ENCODE results near the gene BAIAP2.

The BAIAP2 gene

DNA sequence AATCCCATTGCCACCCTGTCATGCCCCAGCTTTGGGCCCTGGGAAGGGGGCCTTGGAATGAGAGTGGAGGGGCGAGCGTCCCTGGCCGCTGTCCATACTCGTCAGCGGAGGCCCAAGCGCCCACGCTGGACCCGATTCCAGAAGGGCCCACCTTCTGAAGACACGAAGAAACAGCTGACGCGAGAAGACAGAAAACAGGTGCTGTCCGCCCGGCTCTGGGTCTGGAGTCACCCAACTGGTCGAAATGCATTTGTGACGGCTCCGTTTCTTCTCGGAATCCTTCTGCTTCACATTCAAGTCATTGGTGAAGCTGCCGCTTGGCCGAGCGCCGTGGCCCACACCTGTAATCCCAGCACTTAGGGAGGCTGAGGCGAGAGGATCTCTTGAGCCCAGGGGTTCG, 77.5 kb downstream of the BAIAP2 start:
- DNase-seq (ENCODE audit: low read depth), result no peak

DNA sequence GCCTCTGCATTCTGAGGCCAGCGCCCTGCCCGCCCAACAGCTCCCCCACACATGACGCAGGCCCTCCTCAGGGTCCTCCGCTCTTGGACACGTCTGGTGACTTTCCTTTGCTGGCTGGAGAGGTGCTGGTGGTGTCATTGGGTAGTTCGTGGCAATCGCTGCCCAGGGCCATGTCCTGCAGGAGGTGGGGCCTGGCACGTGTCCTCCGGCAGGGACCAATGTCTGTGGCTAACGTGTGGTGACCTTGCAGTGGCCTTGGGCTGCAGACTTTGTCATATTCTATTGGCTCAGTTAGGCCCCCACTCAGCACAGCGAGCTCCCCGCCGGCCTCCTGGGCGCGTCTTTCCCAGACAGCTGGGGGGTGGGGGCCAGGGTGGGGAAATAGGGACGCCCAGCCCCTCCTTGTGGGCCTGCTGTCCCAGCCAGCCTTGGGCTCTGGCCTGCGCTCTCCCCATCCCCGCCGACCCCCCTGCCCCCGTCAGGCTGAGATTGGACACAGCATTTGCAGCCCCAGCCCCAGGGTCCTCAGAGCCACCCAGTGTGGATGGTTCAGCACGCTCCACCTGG, 78.3 kb downstream of the BAIAP2 start:
- DNase-seq (ENCODE audit: low read depth), result no peak

DNA sequence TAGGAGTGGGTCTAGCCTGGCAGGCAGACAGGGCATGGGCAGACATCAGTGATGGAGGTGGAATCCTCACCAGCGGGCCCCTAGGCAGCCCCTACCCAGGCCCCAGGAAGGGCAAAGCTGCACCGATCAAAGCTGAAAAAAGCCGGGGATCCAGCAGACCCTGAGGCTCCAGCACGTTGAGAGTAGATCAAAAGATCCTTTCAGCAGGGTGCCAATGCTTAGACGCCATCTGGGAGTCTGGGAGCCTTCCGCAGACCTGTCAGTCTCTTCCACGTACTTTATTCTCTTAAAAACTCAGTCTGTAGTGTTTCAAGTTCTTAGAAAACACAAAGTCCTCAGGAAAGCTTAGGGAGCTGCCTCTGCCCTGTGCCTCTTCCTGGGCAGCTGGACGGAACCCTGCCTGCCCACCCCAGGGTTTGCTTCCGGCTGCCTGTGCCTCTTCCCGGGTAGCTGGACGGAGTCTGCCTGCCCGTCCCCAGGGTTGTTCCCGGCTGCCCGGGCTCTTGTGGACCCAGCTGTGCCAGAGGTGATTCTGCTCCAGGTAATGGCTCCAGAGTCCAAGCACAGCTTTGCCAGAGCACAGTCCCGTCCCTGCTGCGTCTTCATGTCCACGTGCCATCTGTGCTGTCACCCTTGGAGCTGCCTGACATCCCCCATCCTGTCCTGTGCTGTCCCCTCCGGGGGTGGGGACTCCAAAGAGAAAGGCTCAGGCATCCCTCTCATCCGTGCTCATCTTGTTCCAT, 79.6 kb downstream of the BAIAP2 start:
- DNase-seq (ENCODE audit: low read depth), result no peak

DNA sequence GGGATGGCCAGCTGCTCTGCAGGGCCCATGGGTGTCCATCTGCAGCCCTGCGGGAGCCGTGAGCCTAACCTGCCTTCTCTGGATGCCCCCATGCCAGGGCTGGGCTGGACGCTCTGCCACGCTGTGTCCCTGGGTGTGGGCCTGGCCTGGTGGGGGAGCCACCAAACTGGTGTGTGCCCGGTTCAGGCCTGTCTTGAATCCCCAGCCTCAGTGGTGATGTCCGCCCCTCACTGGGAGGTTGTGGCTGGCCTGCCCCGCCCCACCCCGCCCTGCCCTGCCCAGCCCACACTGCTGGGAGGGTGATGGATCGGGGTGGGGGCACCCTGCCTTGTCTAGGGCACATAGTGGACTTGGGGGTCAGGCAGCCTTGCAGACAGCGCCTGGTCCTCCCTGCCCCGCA, 80.3 kb downstream of the BAIAP2 start:
- DNase-seq (ENCODE audit: low read depth), result no peak

- DNase-seq (ENCODE audit: low read depth), result no peak
Measured at GRCh38 chr17:81115749-81116464, 81.0 kb downstream of the BAIAP2 start.

DNA sequence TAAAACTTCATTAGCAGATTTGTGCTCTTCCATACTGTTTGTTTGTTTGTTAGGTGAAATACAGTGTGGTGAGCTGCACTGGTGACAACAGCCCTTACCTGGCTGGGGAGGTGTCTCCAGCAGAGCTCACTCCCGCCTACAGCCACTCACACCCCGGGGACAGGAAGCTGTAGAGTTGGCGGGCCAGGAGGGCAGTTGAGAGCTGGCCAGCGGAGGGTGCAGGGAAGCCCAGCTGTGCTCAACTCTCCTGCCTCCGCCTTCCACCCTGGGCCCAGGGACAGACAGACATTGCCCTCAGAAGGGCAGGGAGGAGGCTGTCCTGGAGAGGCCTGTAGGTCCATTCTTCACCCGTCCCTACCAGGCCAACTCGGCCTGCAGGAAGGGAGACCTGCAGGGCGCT, 81.8 kb downstream of the BAIAP2 start:
- DNase-seq (ENCODE audit: low read depth), result no peak

DNA sequence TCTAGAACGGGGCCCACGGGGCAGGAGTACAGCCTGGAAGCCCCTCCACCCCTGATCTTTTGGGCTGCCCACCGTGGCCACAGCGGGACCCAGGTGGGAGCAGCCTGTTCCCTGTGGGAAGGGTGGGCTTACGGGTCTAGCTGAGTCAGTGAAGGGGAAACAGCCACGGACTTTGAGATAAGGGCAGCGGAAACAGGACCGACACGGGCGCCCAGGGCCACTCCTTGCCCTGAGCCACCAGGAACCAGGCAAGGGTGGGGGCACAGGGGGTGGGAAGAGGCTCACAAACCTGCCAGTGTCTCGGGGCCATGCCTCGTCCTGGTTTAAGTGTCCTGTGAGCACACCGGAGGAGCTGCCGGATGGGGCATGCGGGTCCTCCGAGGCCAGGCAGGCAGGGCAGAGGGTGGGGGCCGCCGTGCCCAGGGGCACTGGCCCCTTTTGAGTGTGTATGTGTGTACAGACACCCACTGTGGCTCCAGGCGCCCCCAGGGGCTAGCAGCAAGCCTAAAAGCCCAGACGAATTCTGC, 82.8 kb downstream of the BAIAP2 start:
- no peak for DNase-seq (ENCODE audit: low read depth)

DNA sequence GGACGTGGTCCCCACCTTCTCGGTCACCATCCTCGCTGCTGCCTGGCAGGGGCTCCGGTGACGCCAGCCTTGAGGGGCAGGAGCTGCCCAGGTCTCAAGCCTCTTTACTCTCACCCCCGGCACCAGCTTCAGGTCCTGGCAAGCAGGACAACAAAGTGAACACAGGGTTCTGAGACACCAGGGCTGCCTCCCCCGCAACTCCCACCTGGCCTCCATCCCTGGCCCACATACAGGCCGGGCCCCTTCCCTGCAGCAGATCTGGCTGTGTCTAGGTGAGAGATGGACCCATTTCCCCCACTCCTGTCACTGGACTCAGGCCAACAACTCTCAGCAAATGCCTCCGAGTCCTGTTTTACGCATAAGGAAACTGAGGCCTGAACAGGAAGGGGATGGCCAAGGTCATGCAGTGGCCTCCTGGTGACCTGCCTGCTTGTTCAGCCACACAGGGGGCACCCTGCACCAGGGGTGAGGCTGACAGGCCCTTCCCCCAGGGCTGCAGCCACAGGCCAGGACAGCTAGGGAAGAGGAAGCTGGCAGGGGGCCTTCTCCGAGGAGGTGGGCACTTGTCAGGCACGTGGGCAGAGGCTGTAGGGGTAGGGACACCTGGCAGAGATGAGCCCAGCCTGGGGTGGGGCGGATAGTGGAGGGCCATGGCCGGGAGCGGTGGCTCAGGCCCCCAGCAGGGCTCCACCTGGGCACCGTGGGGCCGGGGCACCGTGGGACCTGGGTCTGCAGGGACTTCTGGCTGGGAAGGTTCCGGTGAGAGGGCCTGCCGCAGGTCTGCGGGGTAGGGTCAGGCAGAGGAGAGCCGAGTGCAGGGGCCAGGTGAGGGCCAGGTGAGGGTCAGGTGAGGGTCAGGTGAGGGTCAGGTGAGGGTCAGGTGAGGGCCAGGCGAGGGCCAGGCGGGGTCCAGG, 83.6 kb downstream of the BAIAP2 start:
- no peak for DNase-seq (ENCODE audit: low read depth)

GRCh38 chr17:81119223-81120148, 84.5 kb downstream of the BAIAP2 start:
- DNase-seq (ENCODE audit: low read depth), result peak; percentile 69

- DNase-seq (ENCODE audit: low read depth), result no peak
Measured at GRCh38 chr17:81120149-81120484, 85.2 kb downstream of the BAIAP2 start.

DNA sequence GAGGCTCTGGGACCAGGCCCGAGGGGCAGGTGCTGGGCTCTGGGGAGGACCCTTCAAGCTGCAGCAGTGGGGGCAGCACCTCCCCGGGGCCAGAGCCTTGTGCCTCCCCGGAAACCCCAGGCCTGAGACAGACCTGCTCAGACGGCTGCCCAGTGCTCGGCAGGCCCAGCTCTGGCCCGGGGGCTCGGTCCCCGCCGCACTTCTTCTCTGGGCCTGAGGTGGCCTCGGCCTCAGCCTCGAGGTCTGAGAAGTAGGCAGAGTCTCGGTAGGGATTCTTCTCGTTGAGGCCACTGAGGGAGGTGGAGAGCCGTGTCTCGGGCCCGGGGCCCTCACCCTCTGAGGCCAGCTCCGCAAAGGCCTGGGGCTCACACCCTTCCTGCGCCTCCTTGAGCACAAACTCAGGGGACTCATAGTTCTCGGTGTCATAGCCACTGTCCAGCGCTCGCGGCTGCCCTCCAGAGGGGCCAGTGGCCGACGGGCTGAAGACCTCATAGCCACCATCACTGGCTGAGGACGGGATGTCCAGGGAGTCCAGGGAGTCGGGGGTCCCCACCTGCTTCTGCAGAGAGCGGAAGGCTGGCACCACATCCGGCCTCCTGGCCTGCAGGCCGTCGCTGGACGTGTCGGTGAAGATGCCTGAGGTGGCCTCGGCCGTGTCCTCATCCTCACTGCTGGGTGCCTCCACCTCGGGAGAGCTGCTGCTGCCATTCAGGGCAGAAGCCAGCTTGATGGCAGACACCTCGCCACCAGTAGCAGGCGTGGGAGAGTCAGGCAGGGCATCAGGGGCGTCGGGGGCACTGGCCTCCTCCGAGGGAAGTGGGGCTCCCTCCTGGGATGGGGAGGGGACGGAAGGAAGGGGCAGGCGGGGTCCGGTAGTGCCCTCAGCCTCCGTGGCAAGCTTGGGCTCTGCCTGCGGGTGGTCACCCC, 86.0 kb downstream of the BAIAP2 start:
- no peak for DNase-seq (ENCODE audit: low read depth)

GRCh38 chr17:81121841-81122733, 87.1 kb downstream of the BAIAP2 start:
- no peak for DNase-seq (ENCODE audit: low read depth)

DNA sequence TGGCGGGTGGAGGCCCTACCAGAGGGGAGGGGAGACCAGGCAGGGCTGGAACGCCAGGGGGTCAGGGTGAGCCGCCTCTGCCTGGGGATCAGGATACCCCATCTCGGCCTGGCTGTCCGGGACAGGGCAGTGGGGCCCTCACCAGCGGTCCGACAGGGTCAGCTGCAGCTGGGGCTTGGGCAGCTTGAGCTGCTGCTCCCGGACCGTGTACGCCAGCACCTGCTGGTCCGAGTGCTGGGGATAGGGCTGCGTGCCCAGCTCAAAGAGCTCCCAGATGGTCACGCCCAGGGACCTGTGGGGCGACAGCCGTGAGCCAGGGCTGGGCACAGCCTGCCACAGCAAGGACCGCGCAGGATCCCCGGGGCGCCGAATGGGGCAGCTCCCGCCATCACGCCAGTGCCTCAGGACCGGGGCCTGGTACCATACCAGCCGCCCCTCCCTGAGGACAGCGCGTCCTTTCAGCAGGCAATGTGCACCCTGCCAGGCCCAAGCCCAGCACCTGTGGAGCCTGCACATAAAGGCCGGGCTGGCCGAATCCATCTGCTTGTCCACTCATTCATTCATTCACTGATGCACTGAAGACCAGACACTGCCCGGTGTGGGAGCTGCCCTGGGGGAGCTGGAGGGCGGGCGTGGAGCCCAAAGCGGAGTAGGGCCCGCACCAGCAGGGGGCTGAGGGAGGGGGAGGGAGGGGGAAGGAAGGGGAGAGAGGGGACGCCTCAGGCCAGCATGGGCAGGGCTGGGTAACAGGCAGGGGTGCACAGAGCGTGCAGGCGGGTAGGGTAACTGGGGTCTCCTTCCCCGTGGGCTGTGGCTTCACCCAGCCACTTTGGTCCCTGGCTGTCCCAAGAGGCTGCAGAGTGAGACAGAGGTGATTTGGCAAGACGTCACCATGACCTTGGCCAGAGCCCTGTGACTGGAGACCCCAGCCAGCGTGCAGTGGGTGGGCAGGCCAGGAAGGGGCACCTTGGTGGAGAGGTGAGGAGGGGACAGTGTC, 88.4 kb downstream of the BAIAP2 start:
- DNase-seq (ENCODE audit: low read depth), result no peak

DNA sequence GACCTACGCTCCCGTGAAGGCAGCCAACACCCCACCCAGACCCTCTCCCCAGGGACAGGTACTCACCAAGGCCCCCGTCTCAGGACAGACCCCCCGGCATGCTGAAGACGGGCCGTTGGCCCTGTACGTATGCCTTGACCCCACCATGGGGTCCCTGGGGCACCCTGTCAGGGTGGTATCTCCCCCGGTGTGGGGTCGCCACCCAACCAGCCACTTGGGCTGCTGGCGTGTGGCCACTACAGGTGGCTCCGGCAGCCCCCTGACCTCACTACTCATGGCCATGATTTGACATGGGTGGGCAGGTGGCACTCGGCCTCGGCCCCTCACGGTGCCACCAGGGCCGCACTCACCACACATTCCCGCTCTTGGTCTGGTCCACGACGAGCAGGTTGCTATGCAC, 89.4 kb downstream of the BAIAP2 start:
- no peak for DNase-seq (ENCODE audit: low read depth)

DNA sequence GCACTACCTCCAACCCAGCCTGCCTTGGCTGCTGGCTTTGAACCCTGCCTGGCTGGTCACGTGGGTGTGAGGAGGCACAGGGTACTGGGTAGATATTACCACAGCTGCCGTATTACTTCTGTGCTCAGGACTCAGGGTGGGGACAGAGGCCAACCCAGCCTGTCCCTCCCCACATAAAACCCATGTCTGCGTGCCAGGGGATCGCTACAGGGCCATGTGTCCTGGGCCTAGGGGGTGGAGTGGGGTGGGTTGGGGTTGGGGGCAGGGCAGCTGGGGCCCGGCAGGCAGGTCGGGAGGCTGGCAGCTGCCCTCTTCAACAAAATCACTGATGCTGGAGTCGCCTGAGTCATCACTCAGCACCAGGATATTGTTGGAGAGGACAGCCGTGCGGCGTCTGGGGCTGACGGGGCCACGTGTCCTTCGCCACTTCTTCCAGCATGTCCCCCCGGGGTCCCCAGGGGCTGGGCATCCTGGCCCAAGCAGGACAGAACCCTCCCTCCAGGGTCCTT, 90.7 kb downstream of the BAIAP2 start:
- no peak for DNase-seq (ENCODE audit: low read depth)

DNA sequence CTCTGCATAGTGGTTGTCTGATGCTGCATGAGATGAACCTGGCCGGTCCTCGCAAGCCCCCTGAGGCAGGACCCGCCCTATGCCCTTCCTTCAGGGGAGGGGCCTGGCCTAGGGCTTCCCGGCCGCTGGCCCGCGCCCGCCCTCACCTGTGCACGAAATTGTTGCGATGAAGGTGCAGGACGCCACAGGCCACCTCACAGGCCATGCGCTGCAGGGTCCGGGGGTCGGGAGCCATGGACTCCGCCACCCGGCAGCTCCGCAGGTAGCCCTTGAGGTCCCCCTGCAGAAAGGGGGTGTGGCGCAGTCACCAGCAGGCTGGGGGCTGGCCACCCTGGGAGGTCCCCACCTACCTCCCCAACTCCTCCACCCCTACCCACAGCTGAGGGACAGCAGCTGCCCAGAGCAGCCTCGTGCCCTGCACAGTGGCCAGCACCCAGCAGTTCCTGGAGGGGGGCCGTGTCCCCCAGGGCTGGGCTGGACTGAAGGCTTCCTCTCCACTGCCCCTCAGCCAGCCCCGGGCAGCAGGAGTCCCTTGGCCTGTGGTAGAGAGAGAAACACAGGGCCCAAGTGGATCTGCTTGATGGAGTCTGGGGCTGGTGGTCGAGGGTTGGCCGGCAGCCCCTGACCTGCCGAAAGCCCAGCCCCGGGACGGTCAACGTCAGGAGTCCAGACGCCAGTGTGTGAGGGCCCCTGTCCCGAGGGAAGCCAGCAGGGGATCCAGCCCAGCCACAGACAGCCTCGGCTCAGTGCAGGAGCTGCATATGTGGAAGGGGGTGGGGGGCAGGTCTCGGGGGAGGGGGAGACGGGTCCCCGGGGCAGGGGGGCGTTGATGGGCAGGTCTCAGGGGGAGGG, 91.6 kb downstream of the BAIAP2 start:
- no peak for DNase-seq (ENCODE audit: low read depth)

DNA sequence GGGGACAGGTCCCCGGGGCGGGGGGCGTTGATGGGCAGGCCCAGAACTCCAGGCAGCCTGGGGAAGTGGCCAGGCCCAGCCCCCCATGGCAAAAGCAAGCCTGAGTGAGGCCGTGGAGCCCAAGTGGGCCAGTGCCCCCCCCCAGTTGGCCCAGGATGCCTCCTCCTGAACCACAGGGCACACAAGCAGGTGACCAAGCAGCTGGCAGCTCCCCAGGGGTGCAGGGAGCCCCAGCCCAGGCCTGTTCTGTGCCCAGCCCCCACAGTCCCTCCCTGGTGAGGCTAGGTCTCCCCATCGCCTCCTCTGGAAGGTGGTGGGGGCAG, 92.1 kb downstream of the BAIAP2 start:
- no peak for DNase-seq (ENCODE audit: low read depth)

Measured in stromal cell of bone marrow (primary cell).